Measurements from ENCODE around the gene OTOP3.
A peak's percentile ranks its signal among the peaks of the same experiment; 100 is the strongest.

OTOP3 gene

GRCh38 chr17:74935585-74936469 is at the start of gene OTOP3:
Gene OTOP3 (plus strand): TSS chr17:74935898. CDS start chr17:74935922, 24 bp downstream.
- Histone ChIP-seq H3K9ac (ENCODE audit: low read length in 2 of 2) (no peak within 1 kb of the TSS), H3K36me3 (ENCODE audit: control insufficient read depth in 2 of 2, insufficient read depth in 2 of 2, low read length in 2 of 2) (no peaks in the 10 kb centered on the region), H3K4me3 (ENCODE audit: low read length in 2 of 2) (no peak within 1 kb of the TSS), H3K4me1 (ENCODE audit: control insufficient read depth, insufficient read depth, low read length) (peaks cover 6% of the 10 kb centered on the region), H3K27ac (ENCODE audit: low read length) (no peak within 1 kb of the TSS), H3K27me3 (ENCODE audit: control insufficient read depth in 1 of 2, insufficient read depth in 2 of 2, low read length in 2 of 2) (peaks cover 46 to 49% of the 10 kb centered on the region in 2 donors), H3K9me3 (ENCODE audit: control insufficient read depth in 2 of 2, low read length in 2 of 2) (no peaks in the 10 kb centered on the region)

GRCh38 chr17:74888469-74888868 is 47.2 kb upstream of the OTOP3 start:
- Histone ChIP-seq H3K27ac (ENCODE audit: low read length) (no peak overlapping the region), H3K4me3 (ENCODE audit: low read length in 2 of 2) (no peak overlapping the region), H3K4me1 (ENCODE audit: control insufficient read depth, insufficient read depth, low read length) (peaks cover 4% of the 10 kb centered on the region), H3K36me3 (ENCODE audit: control insufficient read depth in 2 of 2, insufficient read depth in 2 of 2, low read length in 2 of 2) (no peaks in the 10 kb centered on the region), H3K27me3 (ENCODE audit: control insufficient read depth in 1 of 2, insufficient read depth in 2 of 2, low read length in 2 of 2) (peaks cover 21 to 23% of the 10 kb centered on the region in 2 donors), H3K9me3 (ENCODE audit: control insufficient read depth in 2 of 2, low read length in 2 of 2) (no peaks in the 10 kb centered on the region), H3K9ac (ENCODE audit: low read length in 2 of 2) (no peak overlapping the region)

- no peak overlapping the region for H3K4me3 ChIP-seq (ENCODE audit: low read length in 2 of 2)
These were observed 45.1 kb upstream of the OTOP3 start for GRCh38 chr17:74890554-74890953.

GRCh38 chr17:74892013-74892841 is 43.5 kb upstream of the OTOP3 start:
- no peak overlapping the region for H3K4me3 ChIP-seq (ENCODE audit: low read length in 2 of 2)
- H3K4me1 ChIP-seq (ENCODE audit: control insufficient read depth, insufficient read depth, low read length), result peaks cover 10% of the 10 kb centered on the region
- no peak overlapping the region for H3K9ac ChIP-seq (ENCODE audit: low read length in 2 of 2)
- peaks cover 27 to 41% of the 10 kb centered on the region in 2 donors for H3K27me3 ChIP-seq (ENCODE audit: control insufficient read depth in 1 of 2, insufficient read depth in 2 of 2, low read length in 2 of 2)
- H3K36me3 ChIP-seq (ENCODE audit: control insufficient read depth in 2 of 2, insufficient read depth in 2 of 2, low read length in 2 of 2), result no peaks in the 10 kb centered on the region
- no peak overlapping the region for H3K27ac ChIP-seq (ENCODE audit: low read length)
- no peaks in the 10 kb centered on the region for H3K9me3 ChIP-seq (ENCODE audit: control insufficient read depth in 2 of 2, low read length in 2 of 2)

More at GRCh38 chr17:74890554-74890953, 45.1 kb upstream of the OTOP3 start:
- H3K36me3 ChIP-seq (ENCODE audit: control insufficient read depth in 2 of 2, insufficient read depth in 2 of 2, low read length in 2 of 2), result no peaks in the 10 kb centered on the region
- H3K9me3 ChIP-seq (ENCODE audit: control insufficient read depth in 2 of 2, low read length in 2 of 2), result no peaks in the 10 kb centered on the region
- peaks cover 10% of the 10 kb centered on the region for H3K4me1 ChIP-seq (ENCODE audit: control insufficient read depth, insufficient read depth, low read length)
- H3K9ac ChIP-seq (ENCODE audit: low read length in 2 of 2), result no peak overlapping the region
- H3K27ac ChIP-seq (ENCODE audit: low read length), result no peak overlapping the region
- peaks cover 27 to 34% of the 10 kb centered on the region in 2 donors for H3K27me3 ChIP-seq (ENCODE audit: control insufficient read depth in 1 of 2, insufficient read depth in 2 of 2, low read length in 2 of 2)

GRCh38 chr17:74892974-74893911 is 42.5 kb upstream of the OTOP3 start, which contains the start of gene FADS6:
Gene FADS6 (minus strand): TSS chr17:74893633. CDS start chr17:74893595, 38 bp downstream.
- H3K36me3 ChIP-seq (ENCODE audit: control insufficient read depth in 2 of 2, insufficient read depth in 2 of 2, low read length in 2 of 2), result no peaks in the 10 kb centered on the region
- no peak within 1 kb of the TSS for H3K27ac ChIP-seq (ENCODE audit: low read length)
- H3K9me3 ChIP-seq (ENCODE audit: control insufficient read depth in 2 of 2, low read length in 2 of 2), result no peaks in the 10 kb centered on the region
- no peak within 1 kb of the TSS for H3K9ac ChIP-seq (ENCODE audit: low read length in 2 of 2)
- H3K27me3 ChIP-seq (ENCODE audit: control insufficient read depth in 1 of 2, insufficient read depth in 2 of 2, low read length in 2 of 2), result peaks cover 27 to 41% of the 10 kb centered on the region in 2 donors
- peak within 1 kb of the TSS in 1 of 2 donors; percentile 65 for H3K4me3 ChIP-seq (ENCODE audit: low read length in 2 of 2)
- H3K4me1 ChIP-seq (ENCODE audit: control insufficient read depth, insufficient read depth, low read length), result peaks cover 10% of the 10 kb centered on the region

- H3K4me1 ChIP-seq (ENCODE audit: control insufficient read depth, insufficient read depth, low read length), result peaks cover 10% of the 10 kb centered on the region
- no peak overlapping the region for H3K27ac ChIP-seq (ENCODE audit: low read length)
- peaks cover 25 to 41% of the 10 kb centered on the region in 2 donors for H3K27me3 ChIP-seq (ENCODE audit: control insufficient read depth in 1 of 2, insufficient read depth in 2 of 2, low read length in 2 of 2)
- no peaks in the 10 kb centered on the region for H3K36me3 ChIP-seq (ENCODE audit: control insufficient read depth in 2 of 2, insufficient read depth in 2 of 2, low read length in 2 of 2)
- H3K9ac ChIP-seq (ENCODE audit: low read length in 2 of 2), result no peak overlapping the region
- H3K9me3 ChIP-seq (ENCODE audit: control insufficient read depth in 2 of 2, low read length in 2 of 2), result no peaks in the 10 kb centered on the region
- H3K4me3 ChIP-seq (ENCODE audit: low read length in 2 of 2), result peak overlapping the region in 1 of 2 donors; percentile 65
These were observed 41.6 kb upstream of the OTOP3 start for GRCh38 chr17:74893936-74894671.

GRCh38 chr17:74898376-74898946 is 37.2 kb upstream of the OTOP3 start:
- H3K27ac ChIP-seq (ENCODE audit: low read length), result no peak overlapping the region
- no peak overlapping the region for H3K4me3 ChIP-seq (ENCODE audit: low read length in 2 of 2)
- peaks cover 20 to 21% of the 10 kb centered on the region in 2 donors for H3K27me3 ChIP-seq (ENCODE audit: control insufficient read depth in 1 of 2, insufficient read depth in 2 of 2, low read length in 2 of 2)

GRCh38 chr17:74900208-74900607 is 35.5 kb upstream of the OTOP3 start:
- H3K27ac ChIP-seq (ENCODE audit: low read length), result no peak overlapping the region
- H3K4me3 ChIP-seq (ENCODE audit: low read length in 2 of 2), result no peak overlapping the region
- H3K36me3 ChIP-seq (ENCODE audit: control insufficient read depth in 2 of 2, insufficient read depth in 2 of 2, low read length in 2 of 2), result no peaks in the 10 kb centered on the region
- H3K9ac ChIP-seq (ENCODE audit: low read length in 2 of 2), result no peak overlapping the region
- H3K4me1 ChIP-seq (ENCODE audit: control insufficient read depth, insufficient read depth, low read length), result no peaks in the 10 kb centered on the region
- H3K27me3 ChIP-seq (ENCODE audit: control insufficient read depth in 1 of 2, insufficient read depth in 2 of 2, low read length in 2 of 2), result peaks cover 13 to 20% of the 10 kb centered on the region in 2 donors
- no peaks in the 10 kb centered on the region for H3K9me3 ChIP-seq (ENCODE audit: control insufficient read depth in 2 of 2, low read length in 2 of 2)

More at GRCh38 chr17:74898376-74898946, 37.2 kb upstream of the OTOP3 start:
- Histone ChIP-seq H3K9ac (ENCODE audit: low read length in 2 of 2) (no peak overlapping the region), H3K36me3 (ENCODE audit: control insufficient read depth in 2 of 2, insufficient read depth in 2 of 2, low read length in 2 of 2) (no peaks in the 10 kb centered on the region), H3K9me3 (ENCODE audit: control insufficient read depth in 2 of 2, low read length in 2 of 2) (no peaks in the 10 kb centered on the region), H3K4me1 (ENCODE audit: control insufficient read depth, insufficient read depth, low read length) (peaks cover 6% of the 10 kb centered on the region)

GRCh38 chr17:74901353-74902135 is 34.2 kb upstream of the OTOP3 start:
- no peaks in the 10 kb centered on the region for H3K36me3 ChIP-seq (ENCODE audit: control insufficient read depth in 2 of 2, insufficient read depth in 2 of 2, low read length in 2 of 2)
- no peak overlapping the region for H3K9ac ChIP-seq (ENCODE audit: low read length in 2 of 2)
- peaks cover 6 to 19% of the 10 kb centered on the region in 2 donors for H3K27me3 ChIP-seq (ENCODE audit: control insufficient read depth in 1 of 2, insufficient read depth in 2 of 2, low read length in 2 of 2)
- no peaks in the 10 kb centered on the region for H3K4me1 ChIP-seq (ENCODE audit: control insufficient read depth, insufficient read depth, low read length)
- H3K27ac ChIP-seq (ENCODE audit: low read length), result no peak overlapping the region
- H3K4me3 ChIP-seq (ENCODE audit: low read length in 2 of 2), result no peak overlapping the region
- no peaks in the 10 kb centered on the region for H3K9me3 ChIP-seq (ENCODE audit: control insufficient read depth in 2 of 2, low read length in 2 of 2)
